Measurements from ENCODE around the gene ZFP62. TPM values are rescaled to one million over a fixed set of nuclear protein-coding genes. Genes with fewer than 3 reads are reported as not detected.

Gene ZFP62
- total and polyA plus RNA-seq, 2 of the 4 experiments (the other 2 are of a cell fraction) = 8.2 to 20.3 TPM

DNA sequence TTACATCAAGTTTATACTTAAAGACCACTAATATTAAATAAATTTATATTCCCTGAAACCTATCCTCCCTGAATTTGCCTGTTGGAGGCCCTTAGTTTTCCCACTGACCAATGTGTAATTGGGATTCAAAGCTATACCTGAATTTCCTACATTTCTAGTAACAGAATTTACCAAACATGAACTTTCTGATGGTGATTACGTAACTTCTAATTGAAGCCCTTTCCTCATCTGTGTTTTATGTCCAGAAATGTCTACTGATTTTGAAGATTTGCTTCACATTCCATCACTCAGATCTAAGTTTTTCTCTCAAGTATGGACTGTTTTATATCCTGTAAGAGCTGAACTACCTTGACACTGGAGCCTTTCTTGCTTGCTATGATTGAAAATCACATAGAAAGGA, 12.8 kb downstream of the ZFP62 start:
- intact Hi-C loops (cut with micrococcal nuclease) (no loop called here), in situ Hi-C loops (cut with MboI; ENCODE audit: low sequenced_read_pairs) (no loop called here), dilution Hi-C loops (cut with HindIII; ENCODE audit: low sequenced_read_pairs, unreplicated experiment) (no loop called here)
- Histone ChIP-seq H4K20me1 (ENCODE audit: insufficient read depth, low read length) (no peaks in the 10 kb centered on the region), H4K5ac (ENCODE audit: low read depth, low read length) (no peak overlapping the region), H3K79me1 (ENCODE audit: low read depth in 1 of 2, low read length in 2 of 2) (peaks cover 0 to 3% of the 10 kb centered on the region in 2 experiments; a peak in 1 of 4 replicates), H3K4me3 (ENCODE audit: insufficient read depth, low read depth, low read length) (no peak overlapping the region), H3K4me2 (ENCODE audit: low read depth, low read length) (no peak overlapping the region), H2BK20ac (ENCODE audit: low read depth, low read length) (no peak overlapping the region), H2AFZ (replicated peaks; ENCODE audit: low read length, poor library complexity) (no peak overlapping the region), H3K56ac (ENCODE audit: extremely low read depth, insufficient read depth, low read length) (no peak overlapping the region), H4K8ac (ENCODE audit: low read depth in 2 of 2, low read length in 2 of 2) (no peak overlapping the region), H3K14ac (replicated peaks; ENCODE audit: low read depth, low read length) (no peak overlapping the region), H3K9ac (ENCODE audit: low read depth, low read length) (no peak overlapping the region), H3K18ac (ENCODE audit: low read depth, low read length) (no peak overlapping the region), H2AK5ac (ENCODE audit: low read depth, low read length) (no peak overlapping the region), H3K36me3 (ENCODE audit: control insufficient read depth, insufficient read depth, low read length) (peaks cover 40% of the 10 kb centered on the region), H2BK5ac (ENCODE audit: low read depth, low read length, poor library complexity, severe bottlenecking) (no peak overlapping the region), H3K4ac (ENCODE audit: low read depth, low read length) (no peak overlapping the region), H2AK9ac (replicated peaks; ENCODE audit: low read depth, low read length, poor library complexity) (no peak overlapping the region), H3K9me3 (ENCODE audit: control insufficient read depth, insufficient read depth, low read length) (peaks cover 57% of the 10 kb centered on the region), H3K4me1 (ENCODE audit: control insufficient read depth, insufficient read depth, low read length) (no peaks in the 10 kb centered on the region), H2BK15ac (ENCODE audit: low read depth, low read length) (no peak overlapping the region), H4K91ac (ENCODE audit: insufficient read depth, low read depth, low read length) (no peak overlapping the region), H3K23ac (ENCODE audit: low read depth, low read length) (no peak overlapping the region), H3K9me1 (ENCODE audit: insufficient read depth, low read length) (no peaks in the 10 kb centered on the region), H3K27me3 (ENCODE audit: control insufficient read depth, insufficient read depth, low read length) (no peaks in the 10 kb centered on the region), H3K27ac (ENCODE audit: insufficient read depth, low read length) (no peak overlapping the region), H2BK120ac (ENCODE audit: low read depth, low read length) (no peak overlapping the region)
- ChIA-PET CTCF (interaction anchor here (0.5 kb wide), 1 partner anchor 1227 kb away, joined by 3 read pairs; no protein-coding TSS in a partner anchor), POLR2A (ENCODE audit: unreplicated experiment) (no interaction called here)
- no peak for ATAC-seq (ENCODE audit: low read depth)
- peak; percentile 84 for TF ChIP-seq CEBPB (IDR thresholded peaks at IDR 0.05; ENCODE audit: low read depth, low read length)
- TF ChIP-seq FOS (IDR thresholded peaks at IDR 0.05; ENCODE audit: low read depth, low read length) = no peak
- WGBS, 2 experiments (ENCODE audit: extremely low coverage in 2 of 2, insufficient read length in 1 of 2) = no CpG with 5 or more reads among the region's 1 CpG
- no peak for DNase-seq
- no TSS peak for BruUV-seq (replicated peaks)

Measured in IMR-90 (cell line).